Right lobe of liver (tissue), 4 donors: Measurements from ENCODE around the gene ARID4B.

Source experiments
- CTCF ChIP-seq, 4 donors: fragments of 200-600 bp in 3 of 4; fragments of 450-650 bp in 1 of 4; IDR thresholded peaks; one replicate each; pipeline versions ENCODE4 v1.5.1 to v1.8.0; 2016 to 2022; ENCODE audit warnings: antibody characterized with exemption in 4 of 4, mild to moderate bottlenecking in 2 of 4
- POLR2A ChIP-seq: fragments of 450-650 bp; IDR thresholded peaks from one replicate; pipeline ENCODE4 v1.6.1; 2017; ENCODE audit warnings: antibody characterized with exemption, mild to moderate bottlenecking
- donor health status: DM: no; HTN: no; CAD: no.
- donor health status: DM: no; HTN: no; CAD: no.
- donor health status: DM: no; HTN: yes; CAD: no.

DNA sequence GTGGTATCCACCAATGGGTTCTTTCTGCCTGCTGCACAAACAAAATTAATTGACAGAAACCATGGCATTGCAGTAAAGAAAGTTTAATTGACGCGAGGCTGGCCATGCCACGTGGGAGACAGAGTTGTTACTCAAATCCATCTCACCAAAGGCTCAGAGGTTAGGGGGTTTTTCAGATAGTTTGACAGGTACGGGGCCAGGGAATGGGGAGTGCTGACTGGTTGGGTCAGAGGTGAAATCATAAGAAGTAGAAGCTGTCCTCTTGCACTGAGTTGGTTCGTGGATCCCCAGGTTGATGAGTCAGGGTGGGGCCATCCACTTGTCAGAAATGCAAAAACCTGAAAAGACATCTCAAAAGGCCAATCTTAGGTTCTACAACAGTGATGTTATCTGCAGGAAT, 38.3 kb upstream of the ARID4B start:
- TF ChIP-seq CTCF (IDR thresholded peaks at IDR 0.05): no peak
- no peak for TF ChIP-seq POLR2A
